ENCODE measurements around the gene ITGB1. TPM values are rescaled to one million over a fixed set of nuclear protein-coding genes. Genes with fewer than 3 reads are reported as not detected.

Gene ITGB1
- total RNA-seq, 1 donor from 2014 or later: 87.4 TPM

- no peak overlapping the region for H3K4me3 Mint-ChIP-seq
- ChIA-PET CTCF (no interaction called here), POLR2A (interaction anchor here (0.7 to 1.4 kb wide), 2 partner anchors 9 to 172 kb away, joined by 5 read pairs; no protein-coding TSS in a partner anchor)
- DNase-seq (no peak), ATAC-seq (ENCODE audit: low read depth) (peak; percentile 28)
- H3K36me3 Mint-ChIP-seq (ENCODE audit: low read depth): peaks cover 12% of the 10 kb centered on the region
- H3K4me1 Mint-ChIP-seq: peaks cover 73% of the 10 kb centered on the region
- peak overlapping the region; percentile 57 for H3K27ac Mint-ChIP-seq
- intact Hi-C loops (cut with micrococcal nuclease): no loop called here
- H3K27me3 Mint-ChIP-seq: no peaks in the 10 kb centered on the region
- no peak for TF ChIP-seq CTCF (IDR thresholded peaks at IDR 0.05)
- no peaks in the 10 kb centered on the region for H3K9me3 Mint-ChIP-seq
Measured at GRCh38 chr10:32948451-32948850, 9.6 kb downstream of the ITGB1 start.

GRCh38 chr10:32947586-32947985 lies 10.4 kb downstream of the ITGB1 start:
- no peak overlapping the region for H3K4me3 Mint-ChIP-seq
- H3K9me3 Mint-ChIP-seq: no peaks in the 10 kb centered on the region
- peaks cover 12% of the 10 kb centered on the region for H3K36me3 Mint-ChIP-seq (ENCODE audit: low read depth)
- ATAC-seq (ENCODE audit: low read depth) (no peak), DNase-seq (no peak)
- no peak for TF ChIP-seq CTCF (IDR thresholded peaks at IDR 0.05)
- ChIA-PET CTCF (no interaction called here), POLR2A (interaction anchor here (0.7 to 1.4 kb wide), 2 partner anchors 9 to 173 kb away, joined by 5 read pairs; no protein-coding TSS in a partner anchor)
- no peaks in the 10 kb centered on the region for H3K27me3 Mint-ChIP-seq
- intact Hi-C loops (cut with micrococcal nuclease): no loop called here
- H3K4me1 Mint-ChIP-seq: peaks cover 73% of the 10 kb centered on the region
- no peak overlapping the region for H3K27ac Mint-ChIP-seq

GRCh38 chr10:32946108-32946507 lies 11.9 kb downstream of the ITGB1 start:
- Mint-ChIP-seq H3K27ac (no peak overlapping the region), H3K27me3 (no peaks in the 10 kb centered on the region), H3K9me3 (no peaks in the 10 kb centered on the region), H3K4me1 (peaks cover 72% of the 10 kb centered on the region), H3K4me3 (no peak overlapping the region), H3K36me3 (ENCODE audit: low read depth) (peaks cover 9% of the 10 kb centered on the region)
- DNase-seq (no peak), ATAC-seq (ENCODE audit: low read depth) (no peak)
- no peak for TF ChIP-seq CTCF (IDR thresholded peaks at IDR 0.05)
- POLR2A ChIA-PET: no interaction called here
- intact Hi-C loops (cut with micrococcal nuclease): no loop called here
- CTCF ChIA-PET: no interaction called here

- intact Hi-C loops (cut with micrococcal nuclease): loop anchor here (1.0 kb wide), 1 partner anchor 13 kb away; no protein-coding TSS in a partner anchor
- Mint-ChIP-seq H3K9me3 (no peaks in the 10 kb centered on the region), H3K4me1 (peaks cover 74% of the 10 kb centered on the region), H3K4me3 (peak overlapping the region; percentile 58), H3K27me3 (no peaks in the 10 kb centered on the region), H3K36me3 (ENCODE audit: low read depth) (peaks cover 17% of the 10 kb centered on the region), H3K27ac (peak overlapping the region; percentile 88)
- ATAC-seq (ENCODE audit: low read depth): no peak
- no peak for TF ChIP-seq CTCF (IDR thresholded peaks at IDR 0.05)
- ChIA-PET POLR2A (interaction anchor here (0.5 to 1.6 kb wide), 5 partner anchors 11 to 52 kb away, joined by 3 to 8 read pairs (median 3); no protein-coding TSS in a partner anchor), CTCF (interaction anchor here (1.5 kb wide), 1 partner anchor 65 kb away, joined by 7 read pairs; no protein-coding TSS in a partner anchor)
- no peak for DNase-seq
Measured at GRCh38 chr10:32943854-32944661, 14.0 kb downstream of the ITGB1 start.

- POLR2A ChIA-PET: interaction anchor here (0.5 to 1.6 kb wide), 5 partner anchors 12 to 53 kb away, joined by 3 to 8 read pairs (median 3); no protein-coding TSS in a partner anchor
- H3K27ac Mint-ChIP-seq: peak overlapping the region; percentile 88
- CTCF ChIA-PET: interaction anchor here (1.5 kb wide), 1 partner anchor 66 kb away, joined by 7 read pairs; no protein-coding TSS in a partner anchor
- ATAC-seq (ENCODE audit: low read depth) (peak; percentile 53), DNase-seq (no peak)
- no peak for TF ChIP-seq CTCF (IDR thresholded peaks at IDR 0.05)
- peaks cover 75% of the 10 kb centered on the region for H3K4me1 Mint-ChIP-seq
- no peaks in the 10 kb centered on the region for H3K9me3 Mint-ChIP-seq
- no peaks in the 10 kb centered on the region for H3K27me3 Mint-ChIP-seq
- peaks cover 17% of the 10 kb centered on the region for H3K36me3 Mint-ChIP-seq (ENCODE audit: low read depth)
- intact Hi-C loops (cut with micrococcal nuclease): loop anchor here (1.0 kb wide), 1 partner anchor 14 kb away; no protein-coding TSS in a partner anchor
- H3K4me3 Mint-ChIP-seq: peak overlapping the region; percentile 58
Measured at GRCh38 chr10:32943395-32943794, 14.6 kb downstream of the ITGB1 start.

All from activated B cell treated with CpG ODN at 0.5 μM for 24 hours (primary cell).